ENCODE results near the gene OR4C5.
"Not testable (repeated sequence)": the region's sequence is repeated elsewhere in the genome, so short reads cannot be mapped to it uniquely, and the experiment has no call there.

Gene OR4C5

GRCh38 chr11:48366365-48366764, at the start of gene OR4C5:
Gene OR4C5 (minus strand): TSS chr11:48366465. CDS start chr11:48366465, 0 bp downstream.
- no peak for DNase-seq

- DNase-seq: no peak
Observed at GRCh38 chr11:48384670-48385069, 18.4 kb upstream of the OR4C5 start.

GRCh38 chr11:48384151-48384550, 17.9 kb upstream of the OR4C5 start:
- not testable (repeated sequence) for DNase-seq

- not testable (repeated sequence) for DNase-seq
Observed at GRCh38 chr11:48361289-48361688, 5.0 kb downstream of the OR4C5 start.

GRCh38 chr11:48354677-48355076, 11.6 kb downstream of the OR4C5 start:
- no peak for DNase-seq

- DNase-seq: no peak
Observed at GRCh38 chr11:48354013-48354412, 12.3 kb downstream of the OR4C5 start.

- not testable (repeated sequence) for DNase-seq
Observed at GRCh38 chr11:48346286-48346685, 20.0 kb downstream of the OR4C5 start.

GRCh38 chr11:48342505-48342904, 23.8 kb downstream of the OR4C5 start:
- not testable (repeated sequence) for DNase-seq

- no peak for DNase-seq
Observed at GRCh38 chr11:48341466-48341865, 24.8 kb downstream of the OR4C5 start.

GRCh38 chr11:48324620-48325019, 41.6 kb downstream of the OR4C5 start, which contains the start of gene OR4C3:
Gene OR4C3 (plus strand): TSS chr11:48324920. CDS start chr11:48325022, 102 bp downstream.
- DNase-seq: not testable (repeated sequence)

GRCh38 chr11:48319813-48320212, 46.5 kb downstream of the OR4C5 start:
- not testable (repeated sequence) for DNase-seq

Data from MV-4-11 (cell line).